ENCODE results near the gene ZNF70.
"Not testable (repeated sequence)": the region's sequence is repeated elsewhere in the genome, so short reads cannot be mapped to it uniquely, and the experiment has no call there.

The ZNF70 gene

GRCh38 chr22:23754980-23755636 is 4.2 kb upstream of the ZNF70 start:
- DNase-seq = no peak

- no peak for DNase-seq
Observed at GRCh38 chr22:23754220-23754919, 3.5 kb upstream of the ZNF70 start, which contains the start of gene VPREB3. Gene VPREB3 (minus strand): TSS chr22:23754425. CDS start chr22:23754363, 62 bp downstream.

GRCh38 chr22:23753385-23753784 is 2.5 kb upstream of the ZNF70 start:
- no peak for DNase-seq

- DNase-seq = no peak
Observed at GRCh38 chr22:23752750-23753149, 1.8 kb upstream of the ZNF70 start.

- no peak for DNase-seq
Observed at GRCh38 chr22:23752090-23752691, 1.3 kb upstream of the ZNF70 start.

GRCh38 chr22:23751441-23751996 is 607 bp upstream of the ZNF70 start:
- no peak for DNase-seq

GRCh38 chr22:23750367-23750713 is 572 bp downstream of the ZNF70 start:
- DNase-seq = no peak

- DNase-seq = no peak
Observed at GRCh38 chr22:23749841-23750301, 1.0 kb downstream of the ZNF70 start.

- no peak for DNase-seq
Observed at GRCh38 chr22:23745791-23746190, 5.1 kb downstream of the ZNF70 start.

GRCh38 chr22:23744485-23744884 is 6.4 kb downstream of the ZNF70 start:
- DNase-seq = no peak

GRCh38 chr22:23744001-23744400 is 6.9 kb downstream of the ZNF70 start:
- no peak for DNase-seq

GRCh38 chr22:23743303-23743705 is 7.6 kb downstream of the ZNF70 start:
- no peak for DNase-seq

GRCh38 chr22:23742505-23743264 is 8.2 kb downstream of the ZNF70 start:
- no peak for DNase-seq

- DNase-seq = no peak
Observed at GRCh38 chr22:23737696-23738095, 13.2 kb downstream of the ZNF70 start.

GRCh38 chr22:23728108-23728507 is 22.8 kb downstream of the ZNF70 start:
- DNase-seq = not testable (repeated sequence)

- DNase-seq = no peak
Observed at GRCh38 chr22:23722724-23723123, 28.2 kb downstream of the ZNF70 start.

- DNase-seq = no peak
Observed at GRCh38 chr22:23722160-23722559, 28.8 kb downstream of the ZNF70 start.

- no peak for DNase-seq
Observed at GRCh38 chr22:23720855-23721254, 30.1 kb downstream of the ZNF70 start.

- no peak for DNase-seq
Observed at GRCh38 chr22:23718371-23719165, 32.3 kb downstream of the ZNF70 start.

- peak; percentile 56 to 84 (median 77) for DNase-seq
Observed at GRCh38 chr22:23716811-23717801, 33.8 kb downstream of the ZNF70 start.
